NCI-H345 treated with DMSO at 0.1 percent for 48 hours (cell line): ENCODE data around the gene KRT36.

Experiments used
- DNase-seq: peaks from one replicate; lab custom pipeline; 2025; ENCODE audit not compliant: unreplicated experiment; lab: John Stamatoyannopoulos, UW

Gene KRT36

DNA sequence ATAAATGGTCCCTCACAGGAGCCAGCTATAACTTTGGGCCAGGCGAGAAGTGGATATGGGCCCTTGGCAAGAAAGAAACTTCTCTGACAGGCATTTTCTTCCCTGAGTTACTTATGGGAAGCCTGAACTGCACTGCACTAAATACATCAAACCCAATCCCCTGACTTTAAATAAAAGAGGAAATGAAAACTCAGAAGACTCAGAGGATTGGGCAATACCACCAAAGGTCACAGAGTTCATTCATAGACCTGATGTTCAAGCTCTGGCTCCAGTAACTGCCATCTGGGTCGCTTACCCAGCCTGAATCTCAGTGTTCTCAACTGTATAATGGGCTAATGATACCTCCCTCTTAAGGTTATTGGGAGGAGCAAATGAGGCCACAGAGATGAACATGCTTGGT, 9.6 kb downstream of the KRT36 start:
- no peak for DNase-seq

DNA sequence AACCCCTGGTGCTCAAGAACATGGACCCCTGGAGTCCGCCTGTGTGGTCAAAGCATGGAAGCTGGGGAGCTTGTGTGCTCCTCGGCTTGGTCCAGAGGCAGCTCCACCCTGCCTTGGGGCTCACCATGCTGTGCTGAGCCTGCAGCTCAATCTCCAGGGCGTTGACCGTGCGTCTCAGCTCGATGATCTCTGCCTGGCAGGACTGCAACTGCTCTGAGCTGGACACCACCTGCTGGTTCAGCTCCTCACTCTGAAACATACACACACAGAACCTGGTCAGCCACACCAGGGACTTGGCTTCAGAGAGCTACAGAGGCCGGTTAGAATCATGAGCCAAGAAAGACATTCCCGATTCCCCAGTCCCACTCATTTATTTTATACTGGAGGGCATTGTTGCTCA, 11.5 kb downstream of the KRT36 start:
- DNase-seq = no peak

DNA sequence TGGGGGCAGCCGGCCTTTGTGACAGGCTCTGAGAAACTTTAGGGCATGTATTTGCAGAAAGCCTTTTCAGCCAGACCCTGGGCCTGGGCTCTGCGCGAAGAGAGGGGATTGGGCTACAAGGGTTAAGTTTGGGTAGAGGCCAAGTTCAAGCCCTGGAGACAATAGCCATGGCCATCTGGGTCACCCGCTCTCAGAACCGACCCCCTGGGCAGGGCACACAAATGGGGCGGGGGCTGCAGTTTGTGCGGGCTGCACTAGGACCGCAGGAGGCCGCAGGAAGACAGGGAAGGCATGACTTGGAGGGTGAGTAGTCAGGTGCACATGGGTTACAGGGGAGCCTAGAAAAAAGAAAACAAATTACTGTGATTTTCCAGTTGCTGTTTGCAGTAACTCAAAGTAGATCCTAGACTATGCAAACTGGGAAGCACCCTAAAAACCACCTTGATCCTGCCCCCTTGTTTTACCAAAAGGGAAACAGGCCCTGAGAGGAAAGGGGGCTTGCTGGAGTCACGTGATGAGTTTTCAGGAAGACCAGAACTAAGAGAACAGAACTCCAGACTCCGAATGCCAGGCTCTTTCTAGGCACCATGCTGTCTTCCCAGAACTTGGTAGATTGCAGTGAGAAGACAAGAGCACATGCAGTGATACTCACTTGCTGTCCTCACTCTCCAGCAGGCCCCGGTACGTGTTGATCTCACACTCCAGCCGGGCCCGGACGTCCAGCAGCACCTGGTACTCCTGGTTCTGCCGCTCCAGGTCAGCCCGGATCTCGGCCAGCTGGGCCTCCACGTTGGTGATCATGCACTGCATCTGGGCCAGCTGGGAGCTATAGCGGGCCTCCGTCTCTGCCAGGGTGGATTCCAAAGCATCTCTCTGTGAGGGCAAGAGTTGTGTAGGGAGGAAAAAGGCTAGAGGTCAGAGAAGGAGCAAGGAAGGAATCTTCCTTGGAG, 12.6 kb downstream of the KRT36 start:
- DNase-seq = no peak

DNA sequence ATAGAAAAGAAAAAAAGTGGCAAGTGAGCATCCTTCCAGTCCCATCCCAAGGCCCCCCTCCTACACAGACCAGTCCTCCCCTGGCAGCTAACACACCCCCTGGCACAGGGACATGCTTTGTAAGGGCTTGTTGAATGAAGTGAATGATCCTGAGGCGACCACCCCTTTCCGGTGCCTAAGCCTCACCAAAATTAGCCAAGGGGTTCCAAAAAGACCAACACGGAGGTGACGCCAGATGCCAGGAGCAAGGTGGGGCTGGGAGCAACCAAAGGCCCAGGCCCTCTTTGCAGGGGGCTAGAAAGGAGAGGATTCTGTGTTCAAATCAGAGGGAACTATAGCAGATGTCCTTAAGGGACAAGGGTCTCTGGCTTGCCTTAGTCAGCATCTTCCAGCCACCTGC, 14.3 kb downstream of the KRT36 start:
- DNase-seq = no peak

DNA sequence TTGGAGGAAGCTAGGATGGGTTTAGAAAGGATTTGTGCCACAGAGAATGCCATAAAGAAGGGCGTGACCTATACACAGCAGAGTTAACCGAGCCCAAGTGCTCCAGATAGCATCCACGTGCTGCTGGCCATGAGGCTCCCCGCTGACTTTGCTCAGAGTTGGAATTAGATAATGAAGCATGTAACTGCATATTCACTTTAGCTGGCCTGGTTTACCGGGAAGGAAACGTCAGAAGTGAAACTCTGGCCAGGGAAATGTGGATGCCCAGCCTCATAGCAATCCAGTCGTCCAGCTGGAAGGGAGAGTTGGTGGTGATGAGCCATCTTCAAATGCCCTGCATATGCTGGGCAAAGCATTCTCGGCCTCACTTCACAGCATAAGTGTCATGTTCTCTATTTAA, 14.8 kb downstream of the KRT36 start:
- DNase-seq = no peak

DNA sequence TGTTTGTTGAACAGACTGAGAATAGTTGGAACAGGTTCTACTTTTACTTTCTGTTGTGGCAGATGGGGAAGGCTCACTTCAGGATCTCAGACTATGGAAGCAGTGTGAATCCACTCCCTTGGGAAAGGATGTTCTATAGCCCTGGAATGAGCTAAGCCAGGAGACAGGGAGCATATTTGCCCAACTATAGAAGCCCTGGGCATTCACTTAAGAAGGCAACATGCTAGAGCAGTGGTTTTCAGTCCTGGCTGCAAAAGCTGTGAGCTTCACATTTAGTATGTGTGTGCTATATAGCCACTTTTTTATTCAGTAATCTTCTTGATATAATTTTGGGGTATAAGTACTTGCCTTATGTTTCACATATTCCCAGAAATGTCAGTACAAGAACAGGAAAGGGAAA, 21.4 kb downstream of the KRT36 start:
- DNase-seq = no peak

DNA sequence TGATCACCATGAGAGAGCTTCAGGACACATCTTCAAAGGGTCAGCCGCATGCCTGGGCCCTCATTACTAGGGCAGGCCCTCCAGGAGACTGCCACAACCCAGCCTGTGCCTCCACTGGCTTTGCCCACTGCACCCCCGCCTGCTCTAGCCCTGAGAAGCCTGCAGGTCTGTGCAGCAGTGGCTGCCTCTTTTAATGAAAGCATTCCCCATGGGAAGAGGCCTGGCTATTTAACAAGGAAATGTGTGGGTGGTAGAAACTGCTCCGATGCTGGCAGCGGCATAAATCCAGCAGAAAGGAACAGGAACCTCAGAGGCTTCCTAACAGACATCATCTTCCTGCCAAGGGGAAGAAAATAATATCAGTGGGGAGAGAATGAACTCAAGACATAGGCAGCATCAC, 22.1 kb downstream of the KRT36 start:
- no peak for DNase-seq

DNA sequence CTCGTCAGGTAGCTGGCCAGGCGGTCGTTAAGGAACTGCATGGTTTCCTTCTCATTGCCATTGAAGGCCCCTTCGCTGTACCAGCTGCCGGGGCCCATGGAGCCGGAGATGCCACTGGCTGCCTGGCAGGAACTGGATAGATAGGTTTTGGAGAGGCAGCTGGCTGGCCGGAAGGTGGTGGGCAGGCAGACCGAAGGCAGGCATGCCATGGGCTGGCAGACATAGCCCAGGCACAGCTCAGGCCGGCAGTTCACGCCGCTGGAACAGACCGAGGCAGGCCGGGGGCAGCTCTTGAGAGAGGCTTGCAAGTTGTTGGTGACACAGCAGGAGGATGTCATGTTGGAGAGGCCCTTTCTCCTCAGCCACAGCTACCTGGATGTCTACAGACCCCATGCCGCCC, 22.7 kb downstream of the KRT36 start, which contains the start of gene KRT32:
Gene KRT32, minus strand, starts transcription at position 399 of the 400 bp plus-strand sequence. Its CDS starts 61 bp downstream, at position 338.
- DNase-seq = no peak

DNA sequence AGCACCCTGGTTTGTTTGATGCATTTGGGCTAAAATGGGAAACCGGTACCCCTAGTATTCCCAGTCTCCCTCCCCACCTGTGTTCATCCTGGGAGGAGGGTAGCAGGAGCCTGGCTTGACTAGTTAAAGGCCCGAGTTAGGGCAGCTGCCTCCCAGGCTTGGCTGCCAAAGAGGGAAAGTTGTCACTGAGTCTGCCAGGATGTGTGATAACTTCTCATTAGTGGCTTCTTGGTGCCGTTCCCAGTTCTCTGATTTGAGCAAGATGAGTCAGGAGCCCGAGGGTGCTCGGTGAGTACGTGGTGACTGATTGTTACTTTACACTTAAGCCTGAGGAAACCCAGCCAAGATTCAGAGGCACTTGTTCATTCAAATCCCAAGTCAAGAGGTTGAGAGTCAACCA, 25.0 kb downstream of the KRT36 start:
- no peak for DNase-seq

DNA sequence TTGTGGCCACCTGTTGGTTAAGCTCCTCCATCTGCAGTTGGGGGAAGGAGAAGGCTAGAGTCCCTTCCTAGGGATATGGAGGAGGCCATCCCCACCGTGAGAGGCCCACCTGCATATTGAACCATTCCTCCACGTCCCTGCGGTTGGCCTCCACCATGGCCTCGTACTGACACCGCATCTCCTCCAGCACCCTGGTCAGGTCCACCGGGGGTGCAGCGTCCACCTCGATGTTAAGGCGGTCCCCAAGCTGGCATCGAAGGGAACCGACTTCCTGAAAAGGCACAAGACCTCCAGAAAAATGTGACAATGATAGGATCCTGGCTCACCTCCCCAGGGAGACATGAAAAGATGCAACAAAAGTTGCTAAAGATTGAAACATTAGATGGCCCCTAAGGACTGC, 25.5 kb downstream of the KRT36 start:
- DNase-seq = no peak

DNA sequence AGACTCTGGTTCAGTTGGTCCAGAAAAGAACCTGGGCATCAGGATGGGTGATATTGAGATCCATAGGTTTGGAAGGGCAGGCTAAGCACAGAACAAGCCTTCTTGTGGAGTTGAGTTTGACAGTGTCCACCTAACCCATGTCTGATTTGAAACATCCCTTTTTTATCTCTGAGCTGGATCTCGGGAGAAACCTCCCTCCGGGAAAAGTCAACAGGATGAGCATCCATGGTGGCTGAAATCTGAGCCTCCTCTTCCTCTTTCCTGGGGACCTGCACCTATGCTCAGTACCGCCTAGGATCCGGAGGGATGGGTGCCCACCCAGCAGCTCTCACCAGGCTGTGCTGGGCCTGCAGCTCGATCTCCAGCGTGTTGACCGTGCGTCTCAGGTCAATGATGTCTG, 26.0 kb downstream of the KRT36 start:
- no peak for DNase-seq

DNA sequence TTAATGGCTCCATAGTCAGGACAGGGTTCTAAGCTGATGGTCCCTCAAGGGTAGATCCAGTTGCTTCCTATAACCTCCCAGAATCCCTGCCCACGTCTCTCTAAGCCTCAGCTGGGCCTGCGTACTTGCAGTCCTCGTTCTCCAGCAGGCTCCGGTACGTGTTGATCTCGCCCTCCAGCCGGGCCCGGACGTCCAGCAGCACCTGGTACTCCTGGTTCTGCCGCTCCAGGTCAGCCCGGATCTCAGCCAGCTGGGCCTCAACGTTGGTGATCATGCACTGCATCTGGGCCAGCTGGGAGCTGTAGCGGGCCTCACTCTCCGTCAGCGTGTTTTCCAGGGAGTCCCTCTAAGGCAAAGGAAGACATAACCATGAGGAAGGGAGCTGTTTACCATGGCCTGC, 27.0 kb downstream of the KRT36 start:
- no peak for DNase-seq

DNA sequence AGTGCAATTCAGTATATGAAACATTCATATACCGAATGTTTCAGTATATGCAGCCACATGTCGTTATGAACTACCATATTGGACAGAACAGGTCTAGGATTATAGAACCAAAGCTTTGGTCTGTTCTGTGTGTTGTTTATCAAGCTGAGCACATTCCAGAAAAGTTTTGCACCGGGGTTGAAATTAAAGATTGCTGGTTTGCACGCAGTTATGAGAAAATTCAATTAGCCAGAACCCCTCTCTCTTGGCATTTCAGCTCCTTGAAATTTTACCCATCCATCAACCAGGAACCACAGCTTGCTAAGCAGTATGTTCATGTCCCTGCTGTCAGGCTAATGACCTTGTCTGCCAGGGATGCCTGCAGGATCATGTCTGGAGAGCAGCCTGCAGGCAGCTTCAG, 32.0 kb downstream of the KRT36 start:
- DNase-seq = no peak

DNA sequence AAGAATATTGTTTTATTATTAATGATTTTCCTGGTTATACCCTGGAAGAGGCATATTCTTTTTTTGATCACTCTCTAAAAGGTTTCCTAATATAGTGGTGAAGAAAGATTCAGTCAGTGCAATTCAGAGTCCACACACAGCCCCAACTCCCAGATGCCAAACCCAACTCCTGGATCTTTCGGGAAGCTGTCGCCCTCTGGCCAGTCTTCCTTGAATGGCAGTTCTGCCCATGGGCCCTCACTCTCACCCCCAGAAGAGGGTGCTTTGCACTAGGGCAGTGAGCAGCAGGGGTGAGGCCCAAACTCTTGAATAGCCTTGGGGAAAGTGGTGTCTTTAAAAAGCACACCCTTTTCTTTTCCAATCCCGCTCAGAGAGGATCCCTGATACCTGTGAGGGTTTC, 33.5 kb downstream of the KRT36 start:
- DNase-seq = no peak

DNA sequence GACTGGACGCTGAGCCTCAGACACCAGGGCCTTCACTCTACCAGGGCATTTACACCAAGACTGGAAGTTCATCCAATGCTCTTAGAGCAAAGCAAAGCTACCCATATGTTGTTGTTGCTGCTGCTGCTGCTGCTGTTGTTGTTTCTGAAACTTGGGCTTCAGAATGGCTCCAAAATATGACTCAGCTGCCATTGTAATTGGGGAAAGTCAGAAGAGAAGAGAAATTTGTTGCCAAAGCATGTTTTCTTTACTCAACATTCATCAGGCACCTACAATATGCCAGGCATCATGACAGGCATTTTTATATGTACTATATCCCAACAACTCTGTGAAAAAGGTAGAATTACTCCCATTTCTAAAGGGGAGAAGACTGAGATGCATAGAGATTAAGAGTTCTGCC, 34.5 kb downstream of the KRT36 start:
- no peak for DNase-seq

DNA sequence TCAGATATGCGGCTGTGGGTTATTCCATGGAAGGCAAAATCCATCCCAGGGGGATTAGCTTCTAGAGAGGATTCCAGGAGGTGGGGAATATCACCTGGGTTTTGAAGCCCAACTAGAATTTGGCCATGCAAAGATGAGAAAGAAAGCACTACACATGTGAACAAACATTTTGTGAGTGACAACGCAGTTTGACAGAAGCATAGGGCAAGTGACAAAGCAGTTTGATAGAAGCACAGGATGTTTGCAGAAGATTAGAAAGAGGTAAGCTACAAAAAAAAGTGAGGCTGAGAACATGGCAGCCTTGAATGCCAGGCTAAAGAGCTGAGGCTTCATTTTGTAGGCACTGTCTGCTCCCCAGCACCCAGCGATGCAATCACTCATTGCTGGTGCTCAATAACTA, 36.6 kb downstream of the KRT36 start:
- DNase-seq = no peak

DNA sequence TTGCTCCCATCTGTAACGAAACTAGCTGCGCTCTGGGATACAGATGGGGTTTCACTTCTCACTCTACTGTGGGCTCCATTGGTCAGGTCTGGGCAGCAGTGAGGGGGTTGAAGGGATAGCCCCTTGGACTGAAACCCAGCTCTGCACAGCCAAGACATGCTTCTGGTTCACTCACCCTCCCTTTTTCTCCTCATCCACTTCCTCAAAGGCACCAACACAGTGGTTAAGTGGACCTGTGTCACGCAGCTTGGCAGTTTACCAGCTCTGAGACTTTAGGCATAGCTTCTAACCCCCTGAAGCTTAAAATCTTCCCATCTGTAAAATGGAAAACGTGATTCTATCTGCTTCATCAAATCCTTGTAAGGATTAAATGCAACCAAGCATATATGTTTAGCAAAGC, 37.4 kb downstream of the KRT36 start:
- no peak for DNase-seq

DNA sequence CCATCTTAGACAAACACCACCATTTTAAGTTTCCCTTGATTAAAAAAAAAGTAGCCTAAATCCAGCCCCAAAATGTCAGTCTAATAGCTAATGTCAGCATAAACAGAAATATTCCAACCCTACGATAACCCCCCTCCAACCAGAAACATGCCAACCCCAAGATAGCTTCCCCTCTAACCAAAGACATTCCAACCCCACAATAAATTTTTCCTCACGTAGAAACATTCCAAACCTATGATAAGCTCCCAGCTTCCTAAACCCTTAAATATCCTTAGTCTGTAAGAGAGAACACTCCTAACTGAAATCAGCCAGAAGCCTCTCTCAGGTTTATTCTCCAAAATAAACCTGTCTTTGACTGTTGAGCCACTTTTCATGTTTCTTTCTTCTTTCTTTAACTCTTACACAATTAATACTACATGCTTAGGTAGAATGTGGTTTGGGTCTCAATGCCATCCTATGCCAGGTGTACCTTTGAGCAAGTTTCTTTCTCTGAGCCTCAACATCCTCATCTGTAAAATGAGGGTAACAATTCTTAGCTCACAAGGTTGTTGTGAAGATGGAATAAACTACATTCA, 38.5 kb downstream of the KRT36 start:
- DNase-seq = no peak

DNA sequence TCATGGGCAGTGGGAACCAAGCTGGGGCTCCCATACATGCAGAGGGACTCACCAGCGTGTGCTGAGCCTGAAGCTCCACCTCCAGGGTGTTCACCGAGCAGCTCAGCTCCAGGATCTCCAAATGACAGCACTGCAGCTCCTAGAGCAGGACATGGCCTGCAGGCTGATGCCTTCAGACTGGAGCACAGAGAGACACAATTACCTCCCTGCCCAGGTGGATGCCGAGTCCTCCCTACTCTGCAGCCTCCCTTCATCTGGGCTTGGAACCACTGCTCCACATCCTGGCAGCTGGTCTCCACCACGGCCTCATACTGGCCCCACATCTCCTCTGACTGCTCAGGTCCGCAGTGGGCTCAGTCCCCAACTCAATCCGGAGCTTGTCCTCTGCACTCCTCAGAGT, 40.7 kb downstream of the KRT36 start:
- DNase-seq = no peak

DNA sequence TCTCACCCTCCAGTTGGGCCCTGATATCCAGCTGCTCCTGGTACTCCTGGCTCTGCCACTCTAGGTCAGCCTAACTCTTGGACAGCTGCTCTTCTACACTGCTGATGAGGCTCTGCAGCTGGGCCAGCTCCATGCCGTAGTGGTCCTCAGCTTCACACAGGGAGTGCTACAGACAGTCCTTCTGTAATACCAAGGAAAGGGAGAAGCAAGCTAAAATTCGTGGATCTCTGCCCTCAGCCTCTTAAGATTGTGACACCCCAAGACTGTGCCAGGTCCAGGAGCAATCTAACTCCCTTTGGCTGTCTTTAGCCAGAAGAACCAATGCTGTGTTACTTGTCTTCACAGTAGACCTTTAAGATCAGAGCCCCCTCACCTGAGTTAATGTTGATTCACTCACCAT, 41.2 kb downstream of the KRT36 start:
- DNase-seq = no peak

DNA sequence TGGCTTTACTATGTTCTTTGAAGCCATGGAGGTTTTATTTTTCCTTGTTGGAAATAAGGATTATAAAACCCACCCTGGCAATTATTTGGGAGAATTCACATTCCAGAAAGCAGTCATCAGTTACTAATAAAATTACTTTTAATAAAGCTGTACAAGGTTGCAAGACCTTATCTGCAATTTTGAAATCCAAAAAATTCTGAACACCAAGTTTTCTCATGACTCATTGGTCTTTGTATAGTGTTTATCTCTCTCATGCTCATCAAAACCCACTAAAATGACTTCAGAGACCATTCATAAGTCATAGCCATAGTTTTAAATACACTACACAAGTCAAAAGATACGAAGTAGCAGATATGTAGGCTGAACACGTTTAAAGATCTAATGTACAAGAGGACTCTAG, 42.9 kb downstream of the KRT36 start:
- DNase-seq = no peak

DNA sequence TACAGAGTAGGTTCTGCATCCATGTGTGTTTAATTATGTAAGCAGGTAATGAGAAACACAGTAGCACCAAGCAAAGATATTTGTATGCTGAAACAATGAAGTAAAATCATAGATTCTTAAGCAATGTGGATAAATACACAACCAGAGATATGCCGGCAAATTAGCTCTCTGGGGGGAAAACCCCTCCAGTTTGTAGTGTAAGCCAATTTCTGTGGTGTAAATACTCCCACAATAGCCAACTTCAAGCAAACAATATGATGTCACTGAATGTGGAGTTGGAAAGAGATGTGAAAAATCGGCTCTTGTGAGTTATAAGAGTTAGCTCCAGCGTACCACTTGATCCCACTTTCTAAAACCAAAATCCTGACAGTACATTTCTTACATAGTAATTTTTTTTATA, 45.1 kb downstream of the KRT36 start:
- no peak for DNase-seq

DNA sequence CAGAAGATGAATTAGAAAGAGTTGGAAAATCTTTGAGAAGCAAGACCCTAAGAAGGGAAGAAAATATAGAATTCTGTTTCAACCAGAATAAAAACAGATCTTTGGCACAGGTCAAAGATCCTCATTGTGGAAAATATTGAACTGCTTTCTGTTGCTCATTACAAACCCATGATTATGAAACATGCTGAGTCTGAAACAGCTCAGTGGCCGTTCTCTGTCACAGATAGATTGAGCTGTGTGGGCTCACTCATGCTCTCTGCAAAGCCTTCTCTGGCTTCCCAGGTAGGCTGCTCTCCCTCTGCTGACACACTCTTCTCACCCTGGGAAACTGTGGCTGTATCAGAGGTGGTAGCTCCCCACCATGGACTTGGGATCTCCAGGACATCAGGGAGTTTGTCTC, 45.5 kb downstream of the KRT36 start:
- DNase-seq = no peak
